ENCODE measurements around the gene NFE2L2.

NFE2L2 gene

GRCh38 chr2:177287814-177288213 is 23.3 kb upstream of the NFE2L2 start:
- Histone ChIP-seq H3K27me3 (ENCODE audit: low read depth) (no peaks in the 10 kb centered on the region), H3K9me3 (no peaks in the 10 kb centered on the region), H3K4me3 (no peak overlapping the region), H3K36me3 (replicated peaks) (no peaks in the 10 kb centered on the region), H3K4me1 (0 out of 2 replicates have a peak, but pooled peaks cover 2% of the 10 kb centered on the region)
- in situ Hi-C loops (cut with MboI; ENCODE audit: low sequenced_read_pairs), result no loop called here
- no peak for DNase-seq (ENCODE audit: low spot score in 2 of 2)

- no peaks in the 10 kb centered on the region for H3K36me3 ChIP-seq (replicated peaks)
- H3K27me3 ChIP-seq (ENCODE audit: low read depth), result no peaks in the 10 kb centered on the region
- in situ Hi-C loops (cut with MboI; ENCODE audit: low sequenced_read_pairs), result no loop called here
- H3K4me1 ChIP-seq, result no peaks in the 10 kb centered on the region; the same call in 1 of the 2 replicates
- no peak for DNase-seq (ENCODE audit: low spot score in 2 of 2)
- no peak overlapping the region for H3K4me3 ChIP-seq
- H3K9me3 ChIP-seq, result no peaks in the 10 kb centered on the region
These were observed 21.6 kb upstream of the NFE2L2 start for GRCh38 chr2:177285892-177286715.

- no peak overlapping the region for H3K4me3 ChIP-seq
- no peak for DNase-seq (ENCODE audit: low spot score in 2 of 2)
- H3K36me3 ChIP-seq (replicated peaks), result no peaks in the 10 kb centered on the region
- H3K9me3 ChIP-seq, result no peaks in the 10 kb centered on the region
- H3K4me1 ChIP-seq, result no peaks in the 10 kb centered on the region; the same call in 1 of the 2 replicates
- in situ Hi-C loops (cut with MboI; ENCODE audit: low sequenced_read_pairs), result no loop called here
- no peaks in the 10 kb centered on the region for H3K27me3 ChIP-seq (ENCODE audit: low read depth)
These were observed 20.0 kb upstream of the NFE2L2 start for GRCh38 chr2:177284531-177284930.

- Histone ChIP-seq H3K36me3 (replicated peaks) (no peaks in the 10 kb centered on the region), H3K9me3 (no peaks in the 10 kb centered on the region), H3K4me1 (no peaks in the 10 kb centered on the region; the same call in 1 of the 2 replicates), H3K27me3 (ENCODE audit: low read depth) (no peaks in the 10 kb centered on the region), H3K4me3 (no peak overlapping the region)
- in situ Hi-C loops (cut with MboI; ENCODE audit: low sequenced_read_pairs), result no loop called here
- no peak for DNase-seq (ENCODE audit: low spot score in 2 of 2)
These were observed 19.4 kb upstream of the NFE2L2 start for GRCh38 chr2:177283906-177284305.

- Histone ChIP-seq H3K4me1 (no peaks in the 10 kb centered on the region; the same call in 1 of the 2 replicates), H3K36me3 (replicated peaks) (no peaks in the 10 kb centered on the region), H3K27me3 (ENCODE audit: low read depth) (no peaks in the 10 kb centered on the region), H3K9me3 (no peaks in the 10 kb centered on the region), H3K4me3 (no peak overlapping the region)
- in situ Hi-C loops (cut with MboI; ENCODE audit: low sequenced_read_pairs), result no loop called here
- DNase-seq (ENCODE audit: low spot score in 2 of 2), result no peak
These were observed 18.5 kb upstream of the NFE2L2 start for GRCh38 chr2:177282787-177283572.

GRCh38 chr2:177282181-177282641 is 17.7 kb upstream of the NFE2L2 start:
- H3K4me1 ChIP-seq, result no peaks in the 10 kb centered on the region; the same call in 1 of the 2 replicates
- no peak overlapping the region for H3K4me3 ChIP-seq
- DNase-seq (ENCODE audit: low spot score in 2 of 2), result no peak
- no peaks in the 10 kb centered on the region for H3K9me3 ChIP-seq
- H3K36me3 ChIP-seq (replicated peaks), result no peaks in the 10 kb centered on the region
- in situ Hi-C loops (cut with MboI; ENCODE audit: low sequenced_read_pairs), result no loop called here
- no peaks in the 10 kb centered on the region for H3K27me3 ChIP-seq (ENCODE audit: low read depth)

GRCh38 chr2:177281400-177282180 is 17.1 kb upstream of the NFE2L2 start:
- Histone ChIP-seq H3K4me1 (no peaks in the 10 kb centered on the region; the same call in 1 of the 2 replicates), H3K36me3 (replicated peaks) (no peaks in the 10 kb centered on the region), H3K27me3 (ENCODE audit: low read depth) (no peaks in the 10 kb centered on the region), H3K4me3 (no peak overlapping the region), H3K9me3 (no peaks in the 10 kb centered on the region)
- in situ Hi-C loops (cut with MboI; ENCODE audit: low sequenced_read_pairs), result no loop called here
- DNase-seq (ENCODE audit: low spot score in 2 of 2), result no peak

GRCh38 chr2:177279847-177280246 is 15.3 kb upstream of the NFE2L2 start:
- H3K4me3 ChIP-seq, result no peak overlapping the region
- H3K9me3 ChIP-seq, result no peaks in the 10 kb centered on the region
- no peaks in the 10 kb centered on the region for H3K27me3 ChIP-seq (ENCODE audit: low read depth)
- in situ Hi-C loops (cut with MboI; ENCODE audit: low sequenced_read_pairs), result no loop called here
- no peak for DNase-seq (ENCODE audit: low spot score in 2 of 2)
- no peaks in the 10 kb centered on the region; the same call in 1 of the 2 replicates for H3K4me1 ChIP-seq
- H3K36me3 ChIP-seq (replicated peaks), result no peaks in the 10 kb centered on the region

GRCh38 chr2:177275743-177276055 is 11.2 kb upstream of the NFE2L2 start:
- H3K36me3 ChIP-seq (replicated peaks), result no peaks in the 10 kb centered on the region
- no peak overlapping the region for H3K4me3 ChIP-seq
- in situ Hi-C loops (cut with MboI; ENCODE audit: low sequenced_read_pairs), result no loop called here
- DNase-seq (ENCODE audit: low spot score in 2 of 2), result no peak
- H3K4me1 ChIP-seq, result no peaks in the 10 kb centered on the region
- no peaks in the 10 kb centered on the region for H3K27me3 ChIP-seq (ENCODE audit: low read depth)
- H3K9me3 ChIP-seq, result no peaks in the 10 kb centered on the region

GRCh38 chr2:177275040-177275742 is 10.7 kb upstream of the NFE2L2 start:
- H3K36me3 ChIP-seq (replicated peaks), result no peaks in the 10 kb centered on the region
- H3K27me3 ChIP-seq (ENCODE audit: low read depth), result no peaks in the 10 kb centered on the region
- H3K9me3 ChIP-seq, result no peaks in the 10 kb centered on the region
- in situ Hi-C loops (cut with MboI; ENCODE audit: low sequenced_read_pairs), result no loop called here
- H3K4me3 ChIP-seq, result no peak overlapping the region
- H3K4me1 ChIP-seq, result no peaks in the 10 kb centered on the region
- no peak for DNase-seq (ENCODE audit: low spot score in 2 of 2)

GRCh38 chr2:177273408-177273807 is 8.9 kb upstream of the NFE2L2 start:
- Histone ChIP-seq H3K4me1 (no peaks in the 10 kb centered on the region), H3K27me3 (ENCODE audit: low read depth) (no peaks in the 10 kb centered on the region), H3K36me3 (replicated peaks) (no peaks in the 10 kb centered on the region), H3K9me3 (no peaks in the 10 kb centered on the region), H3K4me3 (no peak overlapping the region)
- DNase-seq (ENCODE audit: low spot score in 2 of 2), result no peak
- in situ Hi-C loops (cut with MboI; ENCODE audit: low sequenced_read_pairs), result no loop called here

- H3K9me3 ChIP-seq, result no peaks in the 10 kb centered on the region
- no peaks in the 10 kb centered on the region for H3K27me3 ChIP-seq (ENCODE audit: low read depth)
- no peak for DNase-seq (ENCODE audit: low spot score in 2 of 2)
- no peaks in the 10 kb centered on the region for H3K36me3 ChIP-seq (replicated peaks)
- in situ Hi-C loops (cut with MboI; ENCODE audit: low sequenced_read_pairs), result no loop called here
- H3K4me3 ChIP-seq, result no peak overlapping the region
- no peaks in the 10 kb centered on the region for H3K4me1 ChIP-seq
These were observed 8.2 kb upstream of the NFE2L2 start for GRCh38 chr2:177272765-177273164.

- Histone ChIP-seq H3K4me3 (no peak overlapping the region), H3K27me3 (ENCODE audit: low read depth) (no peaks in the 10 kb centered on the region), H3K4me1 (no peaks in the 10 kb centered on the region), H3K9me3 (no peaks in the 10 kb centered on the region), H3K36me3 (replicated peaks) (no peaks in the 10 kb centered on the region)
- DNase-seq (ENCODE audit: low spot score in 2 of 2), result no peak
- in situ Hi-C loops (cut with MboI; ENCODE audit: low sequenced_read_pairs), result no loop called here
These were observed 7.6 kb upstream of the NFE2L2 start for GRCh38 chr2:177271981-177272666.

Measured in HAP-1 (cell line).